ENCODE results near the gene KRTDAP.
"Not testable (repeated sequence)": the region's sequence is repeated elsewhere in the genome, so short reads cannot be mapped to it uniquely, and the experiment has no call there.

KRTDAP gene

GRCh38 chr19:35484252-35485036 is 5.8 kb downstream of the KRTDAP start:
- no peak for DNase-seq (ENCODE audit: low spot score)

DNA sequence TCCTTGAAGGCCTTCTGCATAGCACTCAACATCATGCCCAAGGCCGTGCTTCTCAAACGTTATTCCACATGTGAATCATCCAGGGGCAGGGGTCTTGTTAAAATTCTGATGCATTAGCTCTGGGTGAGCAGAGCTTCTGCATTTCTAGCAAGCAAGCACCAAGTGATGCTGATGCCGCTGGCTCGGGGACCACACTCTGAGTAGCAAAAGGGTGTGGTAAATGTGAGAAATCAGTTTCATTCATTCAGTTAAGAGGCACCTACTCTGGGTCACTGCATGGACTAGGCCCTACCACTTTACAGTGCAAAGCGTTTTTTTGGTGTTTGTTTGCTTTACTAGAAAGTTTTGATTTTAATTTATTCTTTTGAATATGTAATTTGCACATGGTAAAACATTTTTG is 7.2 kb downstream of the KRTDAP start:
- no peak for DNase-seq (ENCODE audit: low spot score)

DNA sequence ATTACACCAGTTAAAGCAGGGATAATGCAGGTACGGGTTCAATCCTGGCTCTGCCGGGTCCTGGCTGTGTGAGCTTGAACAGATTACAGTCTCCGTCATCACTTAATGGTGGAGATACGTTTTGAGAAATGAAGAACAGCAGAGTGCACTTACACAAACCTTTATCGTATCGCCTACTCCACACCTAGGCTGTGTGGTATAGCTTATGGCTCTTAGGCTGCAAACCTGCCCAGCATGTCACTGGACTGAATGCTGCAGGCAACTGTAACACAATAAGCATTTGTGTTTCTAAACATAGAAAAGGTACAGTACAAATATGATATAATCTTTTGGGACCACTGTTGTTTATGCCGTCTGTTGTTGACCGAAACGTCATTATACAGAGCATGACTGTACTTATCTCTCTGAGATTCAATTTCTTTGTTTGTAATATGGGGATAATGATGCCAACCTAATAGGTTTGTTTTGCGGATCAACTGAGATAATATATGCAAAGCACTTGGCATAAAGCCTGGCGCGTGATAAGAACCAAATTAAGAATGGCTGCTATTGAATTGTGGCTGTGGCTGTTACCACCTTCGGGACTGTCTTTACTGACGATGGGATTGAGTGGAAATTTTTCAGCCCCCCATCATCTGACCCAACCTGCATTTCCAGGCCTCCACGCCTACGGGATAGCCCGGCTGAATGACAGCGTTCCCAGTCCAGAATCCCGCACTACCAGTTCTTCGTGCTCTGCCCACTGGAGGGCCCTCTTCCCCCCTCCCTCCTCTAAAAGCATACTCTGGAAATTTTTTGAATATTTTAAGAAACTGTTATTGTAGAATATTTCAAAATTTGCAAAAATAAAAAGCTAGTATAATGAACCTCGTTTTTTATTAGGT is 11.2 kb downstream of the KRTDAP start:
- DNase-seq (ENCODE audit: low spot score): no peak

GRCh38 chr19:35476149-35476548 is 14.1 kb downstream of the KRTDAP start:
- peak; percentile 65 for DNase-seq (ENCODE audit: low spot score)

DNA sequence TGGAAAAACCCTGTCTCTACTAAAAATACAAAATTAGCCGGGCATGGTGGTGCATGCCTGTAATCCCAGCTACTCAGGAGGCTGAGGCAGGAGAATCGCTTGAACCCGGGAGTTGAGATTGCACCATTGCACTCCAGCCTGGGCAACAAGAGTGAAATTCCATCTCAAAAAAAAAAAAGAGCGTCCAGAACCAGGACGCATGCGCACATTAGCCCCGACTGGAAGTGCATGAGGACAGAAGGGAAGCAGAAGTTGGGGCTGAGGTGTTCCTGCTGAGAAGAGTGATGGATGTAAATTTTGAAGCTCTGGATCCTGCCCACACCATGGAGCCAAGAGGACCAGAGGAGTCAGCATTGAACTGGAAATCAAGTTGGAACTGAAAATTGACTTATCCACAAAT is 15.7 kb downstream of the KRTDAP start:
- not testable (repeated sequence) for DNase-seq (ENCODE audit: low spot score)

DNA sequence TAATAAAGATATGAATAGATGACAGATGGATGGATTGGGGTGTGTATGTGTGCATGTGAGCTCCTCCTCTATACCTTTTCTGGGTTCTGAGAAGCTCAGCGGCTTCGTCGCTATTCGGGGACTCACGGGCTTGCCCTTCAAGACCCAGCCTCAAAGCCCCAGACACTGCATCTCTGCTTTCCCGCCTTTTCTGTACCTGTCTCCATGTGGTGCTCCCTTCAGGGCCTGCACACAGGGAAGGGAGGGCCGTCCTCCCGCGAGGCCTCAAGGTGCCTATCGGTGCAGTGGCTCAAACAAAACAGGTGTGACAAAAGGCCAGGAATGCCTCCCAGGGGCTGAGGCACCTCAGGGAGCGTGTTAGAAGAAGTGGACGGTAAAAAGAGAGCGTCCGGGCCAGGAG is 16.2 kb downstream of the KRTDAP start:
- no peak for DNase-seq (ENCODE audit: low spot score)

DNA sequence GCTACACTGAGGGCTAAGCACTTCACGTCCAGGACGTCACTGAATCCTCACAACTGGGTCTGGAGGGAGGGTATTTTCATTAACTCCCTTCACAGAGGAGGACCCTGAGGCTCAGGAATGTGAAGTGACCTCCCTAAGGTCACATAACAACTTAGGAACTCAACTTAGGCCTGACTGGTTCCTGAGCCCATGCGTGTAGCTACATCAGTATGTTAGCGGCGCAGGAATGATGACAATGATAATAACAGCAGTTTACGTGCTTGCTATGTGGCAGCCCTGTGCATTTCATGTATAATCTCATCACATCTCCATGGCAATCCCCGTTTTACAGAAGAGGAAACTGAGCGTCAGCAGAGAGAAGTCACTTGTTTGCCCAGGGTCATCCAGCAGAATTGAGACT is 18.3 kb downstream of the KRTDAP start:
- DNase-seq (ENCODE audit: low spot score): no peak

DNA sequence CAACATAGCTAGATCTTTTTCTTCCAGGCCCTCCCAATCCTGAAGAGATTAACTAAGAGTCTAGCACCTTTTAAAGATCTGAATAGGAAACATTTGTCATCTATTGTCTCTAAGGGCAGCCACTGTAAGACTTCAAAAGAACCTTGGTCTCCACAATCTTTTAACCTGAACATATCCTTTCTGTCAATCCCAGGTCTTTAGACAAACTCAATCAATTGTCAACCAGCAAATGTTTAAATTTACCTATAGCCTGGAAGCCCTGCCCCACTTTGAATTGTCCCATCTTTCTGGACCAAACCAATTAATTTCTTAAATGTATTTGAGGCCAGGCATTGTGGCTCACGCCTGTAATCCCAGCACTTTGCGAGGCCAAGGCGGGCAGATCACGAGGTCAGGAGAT is 19.2 kb downstream of the KRTDAP start:
- DNase-seq (ENCODE audit: low spot score): not testable (repeated sequence)

- DNase-seq (ENCODE audit: low spot score): no peak
These were observed 20.1 kb downstream of the KRTDAP start for GRCh38 chr19:35470128-35470527.

- DNase-seq (ENCODE audit: low spot score): peak; percentile 67
These were observed 21.6 kb downstream of the KRTDAP start for GRCh38 chr19:35468637-35469036.

DNA sequence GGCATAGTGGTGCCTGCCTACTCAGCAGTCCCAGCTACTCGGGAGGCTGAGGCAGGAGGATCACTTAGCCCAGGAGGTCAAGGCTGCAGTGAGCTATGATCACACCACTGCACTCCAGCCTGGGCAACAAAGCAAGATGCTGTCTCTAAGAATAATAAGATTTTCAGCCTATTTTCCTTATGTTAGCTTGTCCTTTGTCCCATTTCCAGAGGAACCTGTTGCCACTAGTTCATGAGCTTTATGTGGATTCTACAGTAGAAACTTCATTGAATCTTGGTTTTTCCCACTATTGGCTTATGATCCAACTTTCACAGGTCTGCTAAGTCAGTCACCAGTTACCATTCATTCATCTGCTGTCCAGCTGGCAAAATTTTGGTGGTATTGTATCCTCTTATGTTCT is 24.0 kb downstream of the KRTDAP start:
- no peak for DNase-seq (ENCODE audit: low spot score)

DNA sequence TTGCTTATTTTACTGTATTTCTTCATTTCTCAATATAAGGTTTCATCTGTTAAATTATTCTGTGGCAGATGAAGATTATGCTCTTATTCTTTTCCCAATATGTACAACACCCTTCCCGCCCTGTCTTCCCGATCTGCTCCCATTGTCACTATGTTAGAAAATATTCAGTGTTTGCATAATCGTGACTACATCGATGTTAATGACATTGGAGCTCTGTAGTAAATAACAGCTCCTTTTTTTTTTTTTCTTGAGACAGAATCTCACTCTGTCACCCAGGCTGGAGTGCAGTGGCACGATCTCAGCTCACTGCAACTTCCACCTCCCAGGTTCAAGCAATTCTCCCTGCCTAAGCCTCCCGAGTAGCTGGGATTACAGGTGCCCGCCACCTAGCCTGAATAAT is 27.3 kb downstream of the KRTDAP start:
- not testable (repeated sequence) for DNase-seq (ENCODE audit: low spot score)

- no peak for DNase-seq (ENCODE audit: low spot score)
These were observed 27.7 kb downstream of the KRTDAP start for GRCh38 chr19:35462476-35462953.

DNA sequence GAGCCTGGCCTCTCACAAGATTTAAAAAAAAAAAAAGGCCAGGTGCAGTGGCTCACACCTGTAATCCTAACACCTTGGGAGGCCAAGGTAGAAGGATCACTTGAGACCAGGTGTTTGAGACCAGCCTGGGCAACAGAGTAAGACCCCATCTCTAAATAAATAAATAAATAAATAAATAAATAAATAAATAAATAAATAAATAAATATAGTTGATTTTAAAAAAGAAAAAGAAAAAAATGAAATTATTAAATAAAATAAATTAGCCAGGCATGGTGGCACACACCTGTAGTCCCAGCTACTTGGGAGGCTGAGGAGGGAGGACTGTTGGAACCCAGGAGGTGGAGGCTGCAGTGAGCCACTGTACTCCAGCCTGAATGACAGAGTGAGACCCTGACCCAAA is 28.5 kb downstream of the KRTDAP start:
- DNase-seq (ENCODE audit: low spot score): not testable (repeated sequence)

DNA sequence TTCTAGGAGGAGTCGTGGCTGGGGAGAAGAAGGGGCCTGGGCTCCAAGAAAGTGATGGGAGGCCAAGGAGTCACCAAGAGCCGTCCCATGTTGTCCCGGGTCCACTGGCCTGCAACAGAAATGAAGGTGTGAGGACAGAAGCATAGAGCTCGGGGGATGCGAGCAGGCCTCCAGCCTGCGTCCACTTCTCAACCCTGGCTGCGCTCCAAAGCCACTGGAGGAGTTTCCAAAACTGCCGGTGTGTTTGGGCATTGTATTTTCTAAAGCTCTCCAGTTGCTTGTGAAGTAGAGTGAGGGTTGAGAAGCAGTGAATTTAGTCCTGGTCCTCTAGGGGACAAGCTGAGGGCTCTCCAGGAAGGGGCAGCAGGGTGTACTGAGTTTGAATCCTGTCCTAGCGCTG is 29.2 kb downstream of the KRTDAP start:
- DNase-seq (ENCODE audit: low spot score): no peak

- DNase-seq (ENCODE audit: low spot score): no peak
These were observed 29.7 kb downstream of the KRTDAP start for GRCh38 chr19:35460608-35461007.

GRCh38 chr19:35459414-35460082 is 30.7 kb downstream of the KRTDAP start:
- no peak for DNase-seq (ENCODE audit: low spot score)

DNA sequence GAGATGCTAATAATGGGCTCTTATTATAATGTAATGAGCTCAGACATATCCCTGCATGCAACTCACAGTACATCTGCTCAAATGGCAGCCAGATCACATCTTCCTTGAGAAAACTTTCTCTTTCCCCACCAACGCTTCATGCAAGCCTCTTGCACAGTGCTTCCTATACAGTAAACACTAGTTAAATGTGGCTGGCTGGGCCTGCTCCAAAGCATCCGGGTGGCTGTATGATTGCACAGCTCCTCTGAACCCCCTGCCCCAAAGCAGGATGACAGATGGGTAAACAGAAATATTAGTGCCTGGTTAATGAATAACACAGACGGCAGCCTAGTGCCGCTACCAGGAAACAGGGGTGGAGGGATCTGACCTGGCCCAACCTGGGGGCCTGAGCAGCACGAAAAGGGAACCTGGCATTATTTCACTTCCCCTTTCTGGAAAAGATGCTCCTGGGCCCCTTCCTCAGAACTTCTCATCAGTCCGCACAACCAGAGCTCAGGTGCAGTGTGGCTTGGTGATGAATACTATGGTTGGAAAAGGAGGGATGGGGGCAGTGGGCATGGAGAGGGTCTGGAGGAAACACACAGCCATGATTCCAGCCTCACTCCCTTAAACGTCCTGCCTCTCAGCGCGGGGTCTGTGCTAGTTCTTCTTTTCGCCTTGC is 31.4 kb downstream of the KRTDAP start:
- no peak for DNase-seq (ENCODE audit: low spot score)

GRCh38 chr19:35458192-35458591 is 32.1 kb downstream of the KRTDAP start:
- no peak for DNase-seq (ENCODE audit: low spot score)

- no peak for DNase-seq (ENCODE audit: low spot score)
These were observed 33.1 kb downstream of the KRTDAP start for GRCh38 chr19:35457173-35457572.

- no peak for DNase-seq (ENCODE audit: low spot score)
These were observed 34.6 kb downstream of the KRTDAP start for GRCh38 chr19:35455616-35456201.

DNA sequence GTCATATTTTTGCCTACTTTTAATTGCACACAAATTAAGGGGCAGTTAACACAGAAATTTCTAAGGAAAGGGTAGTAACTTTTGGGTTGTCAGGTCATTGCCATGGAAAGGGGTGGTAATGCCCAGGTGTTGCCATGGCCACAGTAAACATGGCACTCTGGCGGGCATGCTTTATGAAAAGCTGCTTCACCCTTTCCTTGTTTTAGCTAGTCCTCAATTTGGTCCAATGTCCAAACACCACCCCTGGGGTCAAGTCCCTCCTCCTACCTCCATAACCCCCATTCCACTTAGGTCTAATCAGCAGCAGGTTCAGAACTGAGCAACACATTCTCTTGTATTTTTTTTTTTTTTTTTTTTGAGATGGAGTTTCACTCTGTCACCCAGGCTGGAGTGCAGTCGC is 35.6 kb downstream of the KRTDAP start:
- DNase-seq (ENCODE audit: low spot score): no peak

Measured in iPS-NIHi11 (cell line).